Smooth muscle cell (in vitro differentiated cells): ENCODE results near the gene ABHD17A. TPM values are rescaled to one million over a fixed set of nuclear protein-coding genes. Genes with fewer than 3 reads are reported as not detected.
"Not testable (repeated sequence)": the region's sequence is repeated elsewhere in the genome, so short reads cannot be mapped to it uniquely, and the experiment has no call there.

Source experiments
- DNase-seq: peaks from one replicate; lab custom pipeline; 2025; ENCODE audit not compliant: unreplicated experiment; lab: John Stamatoyannopoulos, UW
- H2AFZ ChIP-seq: fragments of 200-600 bp; sonication (generic); 2 replicates; pipeline ENCODE4 v1.6.0; 2016; ENCODE audit warnings: antibody characterized with exemption, low read depth, mild to moderate bottlenecking
- H3F3A ChIP-seq: fragments of 200-600 bp; sonication (generic); 2 replicates; pipeline ENCODE4 v1.6.0; 2017; ENCODE audit warnings: antibody characterized with exemption, low read depth
- H3K27ac ChIP-seq: fragments of 200-600 bp; sonication (generic); 2 replicates; pipeline ENCODE4 v1.5.1; 2016; ENCODE audit warnings: low read depth, mild to moderate bottlenecking
- H3K27me3 ChIP-seq: fragments of 200-600 bp; sonication (generic); 2 replicates; pipeline ENCODE4 v1.6.1; 2016; ENCODE audit warnings: low read depth, mild to moderate bottlenecking
- H3K36me3 ChIP-seq: fragments of 200-600 bp; sonication (generic); 2 replicates; pipeline ENCODE4 v1.5.1; 2016; ENCODE audit warnings: low read depth
- H3K4me1 ChIP-seq: fragments of 200-600 bp; sonication (generic); 2 replicates; pipeline ENCODE4 v1.5.1; 2016; ENCODE audit warnings: low read depth
- H3K4me2 ChIP-seq: fragments of 200-600 bp; sonication (generic); 2 replicates; pipeline ENCODE4 v1.6.0; 2016; ENCODE audit warnings: mild to moderate bottlenecking
- H3K4me3 ChIP-seq: fragments of 200-600 bp; sonication (generic); 2 replicates; pipeline ENCODE4 v1.5.1; 2016; ENCODE audit warnings: mild to moderate bottlenecking
- H3K79me2 ChIP-seq: fragments of 200-600 bp; sonication (generic); 2 replicates; pipeline ENCODE4 v1.6.0; 2016; ENCODE audit warnings: low read depth, mild to moderate bottlenecking
- H3K9ac ChIP-seq: fragments of 200-600 bp; sonication (generic); 2 replicates; pipeline ENCODE4 v1.6.0; 2016; ENCODE audit warnings: low read depth
- H3K9me3 ChIP-seq: fragments of 200-600 bp; sonication (generic); replicated peaks from 2 replicates; pipeline ENCODE4 v1.5.1; 2016; ENCODE audit warnings: low read depth
- H4K20me1 ChIP-seq: fragments of 200-600 bp; sonication (generic); 2 replicates; pipeline ENCODE4 v1.6.0; 2016; ENCODE audit warnings: low read depth
- CTCF ChIP-seq: fragments of 200-600 bp; sonication (generic); IDR thresholded peaks from 2 replicates; pipeline ENCODE4 v1.5.1; 2017; ENCODE audit warnings: borderline replicate concordance, mild to moderate bottlenecking, antibody characterized with exemption; ENCODE audit not compliant: insufficient read depth, poor library complexity, severe bottlenecking
- WGBS: methylation state at CpG from one replicate; pipeline ENCODE4 v1.1.7; 2016; ENCODE audit warnings: low lambda C conversion rate; 5-methylcytosine and 5-hydroxymethylcytosine counted together
- polyA plus RNA-seq: library from polyadenylated mRNA; unstranded; fragments of >200 nt; fragmentation: Nextera tagmentation; extraction: Ambion mirVana; gene quantifications from 2 replicates; pipeline ENCODE4 v1.2.1, GENCODE V29; 2016
- total RNA-seq: library from RNA; depleted of rRNA; stranded (reverse); fragments of >200 nt; gene quantifications from 2 replicates; pipeline ENCODE4 v1.2.3, GENCODE V29; 2014

ABHD17A gene
- total and polyA plus RNA-seq, 2 experiments from 2014 or later, result 42.9 to 106 TPM

- no peak for TF ChIP-seq CTCF
- Histone ChIP-seq H2AFZ (no peak overlapping the region), H3K79me2 (peaks cover 39% of the 10 kb centered on the region), H3K27me3 (no peaks in the 10 kb centered on the region), H3K4me1 (peaks cover 15% of the 10 kb centered on the region), H4K20me1 (peaks cover 58% of the 10 kb centered on the region), H3F3A (no peaks in the 10 kb centered on the region), H3K36me3 (no peaks in the 10 kb centered on the region), H3K9me3 (no peaks in the 10 kb centered on the region), H3K4me3 (peak overlapping the region; percentile 65), H3K9ac (peak overlapping the region; percentile 90), H3K4me2 (peak overlapping the region; percentile 97), H3K27ac (peak overlapping the region; percentile 88)
- under 1% methylated on average over 78 of the region's 87 CpGs for WGBS
- DNase-seq, result peak; percentile 59
These were observed 9.4 kb downstream of the ABHD17A start for GRCh38 chr19:1875646-1876495.

DNA sequence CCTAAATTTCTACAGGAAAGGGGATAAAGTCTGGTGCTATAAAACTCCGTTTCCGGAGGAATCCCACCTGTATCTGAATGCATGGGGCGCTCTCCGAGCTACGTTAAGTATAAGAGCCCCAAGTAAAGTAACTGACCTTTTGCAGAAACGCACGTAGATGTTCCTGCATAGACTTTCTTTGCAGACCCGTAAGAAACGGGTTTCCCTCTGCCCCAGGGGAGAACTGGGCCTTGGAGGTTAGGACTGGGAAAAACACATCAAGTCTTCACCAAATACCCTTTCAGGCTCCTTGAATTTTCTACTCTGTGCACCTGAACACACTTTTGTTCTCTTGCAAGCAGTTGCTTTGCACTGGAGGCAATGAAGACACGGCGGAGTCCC lies 10.0 kb downstream of the ABHD17A start:
- Histone ChIP-seq H3K4me3 (peak overlapping the region; percentile 65), H3K9ac (peak overlapping the region; percentile 90), H3K4me2 (peak overlapping the region; percentile 97), H3K27ac (peak overlapping the region; percentile 88), H4K20me1 (peaks cover 52% of the 10 kb centered on the region), H3K79me2 (peaks cover 36% of the 10 kb centered on the region), H3K4me1 (peaks cover 15% of the 10 kb centered on the region)
- not testable (repeated sequence) for DNase-seq, H3K36me3 ChIP-seq, H2AFZ ChIP-seq, H3F3A ChIP-seq, H3K9me3 ChIP-seq, H3K27me3 ChIP-seq
- WGBS, result 4% methylated on average over 11 of the region's 11 CpGs

DNA sequence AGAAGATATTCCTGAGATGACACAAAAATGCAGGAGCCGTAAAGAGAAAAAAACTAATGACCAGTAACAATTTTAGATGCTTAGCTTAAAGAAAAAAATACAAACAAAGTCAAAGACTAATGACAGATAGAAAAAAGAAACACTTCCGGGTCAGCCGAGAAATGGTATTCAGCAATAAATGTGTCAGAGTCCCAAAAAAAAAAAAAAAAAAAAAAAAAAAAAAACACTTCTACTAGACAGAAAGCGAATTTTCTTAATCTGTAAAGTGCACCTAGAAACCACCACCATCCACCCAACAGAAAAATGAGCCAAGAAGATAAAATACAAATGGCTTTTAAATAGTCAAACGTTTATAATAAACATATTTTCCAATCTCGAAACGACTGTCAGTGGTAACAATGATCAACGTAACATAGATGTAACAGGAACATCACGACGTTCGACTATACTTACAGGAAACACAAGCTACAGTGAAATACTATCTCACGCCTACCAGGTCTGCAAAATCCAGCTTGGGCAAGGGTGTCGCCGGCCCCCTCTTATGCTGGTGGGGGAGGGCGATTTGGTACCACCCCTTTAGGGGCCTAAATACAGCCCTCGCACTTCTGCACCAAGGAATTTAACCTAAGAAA lies 10.6 kb downstream of the ABHD17A start:
- Histone ChIP-seq H4K20me1 (peaks cover 47% of the 10 kb centered on the region), H3K79me2 (peaks cover 36% of the 10 kb centered on the region), H3K4me3 (peak overlapping the region; percentile 65), H3K27me3 (no peaks in the 10 kb centered on the region), H2AFZ (no peak overlapping the region), H3K27ac (peak overlapping the region; percentile 88), H3F3A (no peaks in the 10 kb centered on the region), H3K36me3 (no peaks in the 10 kb centered on the region), H3K4me1 (peaks cover 15% of the 10 kb centered on the region), H3K9ac (peak overlapping the region; percentile 90), H3K9me3 (no peaks in the 10 kb centered on the region), H3K4me2 (peak overlapping the region; percentile 97)
- no peak for DNase-seq
- TF ChIP-seq CTCF, result no peak
- 42% methylated on average over 16 of the region's 16 CpGs for WGBS
